Activated CD4-positive, alpha-beta T cell treated with anti-CD3 and anti-CD28 coated beads for 4 hours (primary cell): ENCODE measurements around the gene VRTN.
"Not testable (repeated sequence)": the region's sequence is repeated elsewhere in the genome, so short reads cannot be mapped to it uniquely, and the experiment has no call there.

Experiments used
- DNase-seq, 2 donors: peaks; one replicate each; pipeline ENCODE4 v3.0.0-alpha.2; 2020

VRTN gene

DNA sequence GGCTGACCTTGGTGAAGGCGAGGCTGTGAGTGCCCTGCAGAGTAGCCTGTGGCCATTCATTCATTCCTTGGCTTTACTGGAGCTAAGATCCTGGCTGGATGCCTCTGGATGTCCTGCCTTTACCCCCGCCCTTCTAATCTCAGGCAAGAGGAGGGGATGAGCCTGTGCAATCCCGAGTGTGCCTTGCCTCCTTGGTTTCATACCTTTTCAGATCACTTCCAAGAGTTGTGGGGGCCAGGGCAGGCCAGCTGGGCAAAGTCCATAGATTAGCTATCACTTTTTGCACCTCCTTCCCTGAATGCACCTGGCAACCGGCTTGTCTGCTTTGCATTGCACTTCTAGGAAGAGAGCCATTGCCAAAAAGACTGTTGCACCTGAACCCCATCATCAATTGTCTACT lies 1.5 kb downstream of the VRTN start:
- DNase-seq = no peak

DNA sequence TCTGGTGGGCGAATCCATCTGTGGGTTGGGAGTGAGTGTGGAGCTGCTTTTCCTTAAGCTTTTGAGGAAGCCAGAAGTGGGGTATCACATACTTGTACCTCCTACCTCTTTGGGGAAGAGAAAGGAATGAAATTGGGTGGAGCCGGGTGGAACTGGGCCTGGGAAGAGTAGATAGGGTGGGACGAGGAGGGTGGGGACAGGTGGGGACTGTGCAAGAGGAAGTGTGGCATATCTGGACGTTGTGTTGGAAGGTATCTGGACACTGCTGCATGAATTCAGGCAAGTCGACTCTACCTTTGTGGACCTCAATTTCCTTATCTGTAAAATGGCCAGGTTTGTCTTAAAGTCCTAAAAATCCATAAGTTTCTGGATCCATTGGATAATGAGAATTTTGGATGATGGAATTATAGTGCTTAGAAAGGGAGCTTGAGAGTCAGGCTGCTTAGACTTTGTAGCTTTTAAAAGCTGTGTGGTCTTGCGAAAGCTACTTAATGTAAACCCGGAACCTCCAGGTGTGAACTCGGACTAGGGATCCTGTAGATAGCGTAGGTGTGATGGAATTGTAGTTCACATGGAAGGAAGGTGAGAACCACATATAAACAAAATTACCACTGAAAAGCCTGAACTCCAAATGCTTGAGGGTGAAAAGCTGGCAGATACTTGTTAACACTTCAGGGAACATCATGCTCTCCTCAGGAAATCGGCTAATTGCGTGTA lies 2.1 kb downstream of the VRTN start:
- no peak for DNase-seq

DNA sequence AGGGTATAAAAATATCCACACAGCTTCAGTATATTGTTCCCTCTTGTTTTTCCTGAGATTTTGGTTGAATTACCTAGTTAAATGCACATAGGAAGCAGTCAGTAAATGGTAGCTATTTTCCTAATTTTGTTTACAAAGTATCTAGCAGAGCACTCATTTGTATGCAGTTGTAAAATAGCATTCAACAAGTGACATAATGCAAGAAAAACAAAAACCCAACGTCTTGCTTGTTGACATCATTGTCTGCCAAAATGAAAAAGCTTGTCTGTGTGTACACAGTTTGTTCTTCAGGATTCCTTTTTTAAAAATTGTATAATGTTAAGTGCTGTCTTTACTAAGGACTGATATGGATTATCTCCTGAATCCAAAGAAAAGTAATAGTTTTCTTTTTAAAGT lies 2.7 kb downstream of the VRTN start:
- no peak for DNase-seq

DNA sequence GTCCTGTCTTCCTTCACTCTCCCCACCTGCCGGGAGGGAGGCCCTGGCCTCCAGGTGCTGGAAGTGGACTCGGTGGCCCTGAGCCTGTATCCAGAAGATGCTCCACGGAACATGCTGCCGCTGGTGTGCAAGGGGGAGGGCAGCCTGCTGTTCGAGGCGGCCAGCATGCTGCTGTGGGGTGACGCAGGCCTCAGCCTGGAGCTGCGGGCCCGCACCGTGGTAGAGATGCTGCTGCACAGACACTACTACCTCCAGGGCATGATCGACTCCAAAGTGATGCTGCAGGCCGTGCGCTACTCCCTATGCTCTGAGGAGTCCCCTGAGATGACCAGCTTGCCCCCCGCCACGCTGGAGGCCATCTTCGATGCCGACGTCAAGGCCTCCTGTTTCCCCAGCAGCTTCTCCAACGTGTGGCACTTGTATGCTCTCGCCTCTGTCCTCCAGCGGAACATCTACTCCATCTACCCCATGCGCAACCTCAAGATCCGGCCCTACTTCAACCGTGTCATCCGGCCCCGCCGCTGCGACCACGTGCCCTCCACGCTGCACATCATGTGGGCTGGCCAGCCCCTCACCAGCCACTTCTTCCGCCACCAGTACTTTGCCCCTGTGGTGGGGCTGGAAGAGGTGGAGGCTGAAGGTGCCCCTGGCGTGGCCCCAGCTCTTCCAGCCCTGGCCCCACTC lies 8.8 kb downstream of the VRTN start:
- DNase-seq = no peak

DNA sequence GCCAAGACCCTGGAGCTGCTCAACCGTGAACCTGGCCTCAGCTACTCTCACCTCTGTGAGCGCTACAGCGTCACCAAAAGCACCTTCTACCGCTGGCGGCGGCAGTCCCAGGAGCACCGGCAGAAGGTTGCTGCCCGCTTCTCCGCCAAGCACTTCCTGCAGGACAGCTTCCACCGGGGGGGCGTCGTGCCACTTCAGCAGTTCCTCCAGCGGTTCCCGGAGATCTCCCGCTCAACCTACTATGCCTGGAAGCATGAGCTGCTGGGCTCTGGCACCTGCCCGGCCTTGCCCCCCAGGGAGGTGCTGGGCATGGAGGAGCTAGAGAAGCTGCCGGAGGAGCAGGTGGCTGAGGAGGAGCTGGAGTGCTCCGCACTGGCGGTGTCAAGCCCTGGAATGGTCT lies 9.3 kb downstream of the VRTN start:
- no peak for DNase-seq

DNA sequence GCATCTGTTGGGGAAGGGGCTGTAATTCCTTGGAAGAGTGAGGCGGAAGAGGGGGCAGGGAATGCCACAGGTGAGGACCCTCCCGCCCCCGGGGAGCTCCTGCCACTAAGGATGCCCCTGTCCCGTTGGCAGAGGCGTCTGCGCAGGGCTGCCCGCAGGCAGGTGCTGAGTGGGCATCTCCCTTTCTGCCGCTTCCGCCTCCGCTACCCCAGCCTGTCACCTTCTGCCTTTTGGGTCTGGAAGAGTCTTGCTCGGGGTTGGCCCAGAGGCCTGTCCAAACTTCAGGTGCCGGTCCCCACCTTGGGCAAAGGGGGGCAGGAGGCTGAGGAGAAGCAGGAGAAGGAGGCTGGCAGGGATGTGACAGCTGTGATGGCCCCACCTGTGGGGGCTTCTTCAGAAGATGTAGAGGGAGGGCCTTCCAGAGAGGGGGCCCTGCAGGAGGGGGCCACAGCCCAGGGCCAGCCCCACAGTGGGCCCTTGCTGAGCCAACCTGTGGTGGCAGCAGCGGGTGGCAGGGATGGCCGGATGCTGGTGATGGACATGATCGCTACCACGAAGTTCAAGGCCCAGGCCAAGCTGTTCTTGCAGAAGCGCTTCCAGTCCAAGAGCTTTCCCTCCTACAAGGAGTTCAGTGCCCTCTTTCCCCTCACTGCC lies 10.0 kb downstream of the VRTN start:
- no peak for DNase-seq

DNA sequence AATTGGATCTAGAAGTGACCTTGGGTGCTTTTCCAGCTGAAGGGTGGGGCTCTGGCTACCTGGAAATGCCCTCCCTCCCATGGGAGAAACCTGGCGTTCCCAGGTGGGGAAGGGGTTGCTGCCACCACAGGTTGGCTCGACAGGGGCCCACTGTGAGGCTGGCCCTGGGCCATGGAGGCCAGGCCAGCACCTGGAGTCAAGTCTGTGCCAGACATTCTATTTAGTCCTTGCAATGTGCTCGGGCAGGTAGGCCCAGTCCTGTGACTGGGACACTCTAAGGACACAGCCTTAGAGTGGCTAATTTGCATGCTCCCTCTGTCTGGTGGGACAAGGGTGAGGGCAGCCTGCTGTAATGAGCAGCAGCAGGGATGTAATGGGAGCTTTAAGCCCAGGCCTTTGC lies 11.9 kb downstream of the VRTN start:
- DNase-seq = no peak

DNA sequence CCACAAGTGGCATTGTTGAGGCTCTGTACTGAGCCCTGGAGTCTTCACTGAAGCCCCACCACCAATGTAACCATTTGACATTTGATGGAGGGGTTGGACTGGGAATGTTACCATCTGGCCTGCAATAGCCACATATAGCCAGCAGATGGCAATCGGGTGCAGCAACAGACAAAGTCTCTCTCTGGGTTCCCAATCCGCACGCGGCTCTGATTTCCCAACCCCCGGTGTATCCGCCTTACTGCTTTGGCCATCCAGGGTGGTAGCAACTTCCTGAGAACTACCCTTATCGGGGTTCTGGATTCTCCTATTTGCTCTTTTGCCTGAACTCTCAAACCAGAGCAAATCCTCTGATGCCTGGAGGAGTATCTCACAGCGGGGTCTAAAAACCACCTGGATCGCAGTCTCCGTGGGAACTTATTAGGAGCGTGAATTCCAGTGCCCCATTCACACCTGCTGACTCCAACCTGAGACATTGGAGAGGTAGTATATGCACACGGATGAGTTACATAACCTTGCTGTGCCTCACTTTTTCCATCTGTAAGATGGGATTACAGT lies 14.2 kb downstream of the VRTN start:
- DNase-seq = peak; percentile 52 to 66

DNA sequence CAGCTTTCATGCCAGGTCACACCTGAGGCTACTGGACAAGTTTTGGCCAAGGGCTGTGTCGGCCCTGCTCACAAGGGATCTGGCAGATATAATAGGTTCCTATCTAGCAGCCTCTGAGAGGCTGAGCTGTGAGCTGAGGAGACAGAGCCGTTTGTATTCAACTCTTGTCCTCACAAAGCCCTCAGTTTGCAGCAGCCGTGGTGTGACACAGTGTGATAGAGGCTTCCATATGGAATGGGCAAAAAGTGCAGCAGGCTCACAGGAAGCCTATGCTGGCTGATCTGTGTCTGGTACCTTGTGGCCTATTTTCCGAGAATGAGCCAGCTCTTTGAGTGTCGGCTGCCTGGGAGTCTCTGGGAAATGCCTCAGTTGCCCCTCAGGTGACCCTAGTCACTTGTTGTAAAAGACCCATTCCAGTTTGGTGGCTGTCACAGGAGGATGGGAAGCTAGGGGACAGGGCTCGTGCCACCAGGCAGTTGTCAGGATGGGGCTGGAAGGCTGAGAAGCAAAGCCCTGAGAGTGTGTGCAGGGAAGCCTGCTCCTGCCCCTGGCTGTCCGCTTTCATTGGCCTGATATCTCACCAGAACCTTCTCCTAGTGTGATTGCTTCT lies 16.1 kb downstream of the VRTN start:
- DNase-seq = no peak

DNA sequence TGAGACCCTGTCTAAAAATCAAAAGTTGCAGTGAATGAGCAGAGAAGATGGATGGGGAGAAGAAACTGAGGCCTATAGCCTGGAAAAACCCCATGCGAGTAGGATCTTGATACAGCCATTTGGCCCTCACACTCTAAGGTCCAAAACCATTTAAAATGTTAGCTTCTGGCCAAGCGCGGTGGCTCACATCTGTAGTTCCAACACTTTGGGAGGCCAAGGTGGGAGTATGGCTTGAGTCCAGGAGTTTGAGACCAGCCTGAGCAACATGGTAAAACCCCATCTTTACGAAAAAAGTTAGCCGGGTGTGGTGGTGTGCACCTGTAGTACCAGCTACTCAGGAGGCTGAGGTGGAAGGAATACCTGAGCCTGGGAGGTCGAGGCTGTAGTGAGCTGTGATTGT lies 19.8 kb downstream of the VRTN start:
- no peak for DNase-seq

DNA sequence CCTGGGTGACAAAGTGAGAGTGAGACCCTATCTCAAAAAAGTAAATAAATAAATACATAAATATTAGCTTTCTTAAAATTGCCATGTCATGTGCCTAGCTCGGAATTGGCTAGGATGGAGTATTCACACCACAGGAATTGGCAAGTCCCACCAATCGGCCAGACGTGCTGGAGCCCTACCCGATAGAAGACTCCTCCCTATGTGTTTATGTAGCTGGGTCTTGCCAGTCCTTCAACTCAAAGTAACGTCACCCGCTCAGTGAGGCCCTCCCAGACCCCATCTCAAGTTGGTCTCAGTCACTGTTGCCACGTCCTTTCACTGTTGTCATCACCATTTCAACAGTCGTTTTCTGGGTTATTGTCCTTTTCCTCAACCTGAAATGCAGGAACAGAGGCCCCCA lies 20.2 kb downstream of the VRTN start:
- DNase-seq = no peak

DNA sequence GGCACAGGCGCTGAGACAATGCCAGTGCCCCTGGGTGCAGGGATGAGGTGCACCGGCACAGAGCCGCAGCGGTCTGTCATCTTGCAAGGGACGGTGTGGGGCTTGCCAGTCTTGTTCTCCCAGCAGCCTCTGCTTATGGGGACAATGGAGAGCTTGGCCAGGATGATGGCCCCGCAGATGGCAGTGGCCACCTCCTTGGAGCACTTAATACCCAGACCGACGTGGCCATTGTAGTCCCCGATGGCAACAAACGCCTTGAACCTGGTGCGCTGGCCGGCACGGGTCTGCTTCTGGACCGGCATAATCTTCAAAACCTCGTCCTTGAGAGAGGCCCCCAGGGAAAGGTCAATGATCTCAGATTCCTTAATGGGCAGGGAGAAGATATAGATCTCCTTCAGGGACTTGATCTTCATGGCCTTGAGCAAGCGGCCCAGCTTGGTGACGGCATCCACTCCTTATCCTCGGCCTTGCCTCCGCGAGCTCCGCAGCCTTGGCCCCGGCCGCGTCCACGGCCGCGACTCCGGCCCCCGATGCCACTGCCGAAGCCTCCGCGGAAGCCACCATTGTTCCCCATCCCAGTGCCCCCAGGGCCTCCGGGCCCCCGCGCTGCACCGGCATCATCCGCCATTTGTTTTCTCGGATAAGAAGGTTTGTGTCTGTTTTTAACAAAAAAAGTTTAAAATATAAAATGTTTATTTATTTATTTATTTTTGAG lies 29.9 kb downstream of the VRTN start:
- DNase-seq = no peak

DNA sequence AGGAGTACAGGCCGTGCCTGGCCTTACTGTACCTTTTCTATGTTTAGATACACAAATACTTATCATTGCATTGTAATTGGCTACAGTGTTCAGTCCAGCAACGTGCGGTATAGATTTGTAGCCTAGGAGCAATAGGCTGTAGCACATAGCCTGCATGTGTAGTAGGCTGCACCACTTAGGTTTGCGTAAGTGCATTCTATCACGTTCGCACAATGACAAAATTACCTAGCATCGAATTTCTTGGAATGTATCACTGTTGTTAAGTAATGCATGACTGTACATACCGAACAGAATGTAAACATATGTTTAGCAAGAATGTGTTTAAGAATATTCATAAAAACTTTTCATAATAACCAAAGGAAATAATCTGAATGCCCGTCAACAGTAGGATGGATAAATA lies 31.9 kb downstream of the VRTN start:
- DNase-seq = no peak

DNA sequence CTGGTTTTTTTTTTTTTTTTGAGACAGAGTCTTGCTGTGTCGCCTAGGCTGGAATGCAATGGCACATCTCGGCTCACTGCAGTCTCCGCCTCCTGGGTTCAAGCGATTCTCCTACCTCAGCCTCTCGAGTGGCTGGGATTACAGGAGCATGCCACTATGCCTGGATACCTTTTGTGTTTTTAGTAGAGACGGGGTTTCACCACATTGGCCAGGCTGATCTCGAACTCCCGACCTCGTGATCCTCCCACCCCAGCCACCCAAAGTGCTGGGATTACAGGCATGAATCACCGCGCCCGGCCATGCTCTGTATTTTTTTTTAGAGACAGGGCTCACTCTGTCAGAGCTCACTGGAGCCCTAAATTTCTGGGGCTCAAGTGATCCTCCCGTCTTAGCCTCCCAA lies 32.6 kb downstream of the VRTN start:
- DNase-seq = no peak

DNA sequence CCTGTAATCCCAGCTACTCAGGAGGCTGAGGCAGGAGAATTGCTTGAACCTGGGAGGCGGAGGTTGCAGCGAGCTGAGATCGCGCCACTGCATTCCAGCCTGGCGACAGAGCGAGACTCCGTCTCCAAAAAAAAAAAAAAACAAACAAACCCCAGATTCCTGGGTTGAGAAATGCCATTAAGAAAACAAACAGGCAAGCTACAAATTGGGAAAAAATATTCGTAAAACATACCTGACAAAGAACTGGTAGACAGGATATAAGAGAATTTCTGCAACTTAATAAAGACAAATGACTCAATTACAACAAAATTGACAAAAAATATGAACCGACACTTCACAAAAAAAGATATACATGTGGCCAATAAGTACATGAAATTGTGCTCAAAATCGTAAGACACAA lies 33.3 kb downstream of the VRTN start:
- DNase-seq = not testable (repeated sequence)

DNA sequence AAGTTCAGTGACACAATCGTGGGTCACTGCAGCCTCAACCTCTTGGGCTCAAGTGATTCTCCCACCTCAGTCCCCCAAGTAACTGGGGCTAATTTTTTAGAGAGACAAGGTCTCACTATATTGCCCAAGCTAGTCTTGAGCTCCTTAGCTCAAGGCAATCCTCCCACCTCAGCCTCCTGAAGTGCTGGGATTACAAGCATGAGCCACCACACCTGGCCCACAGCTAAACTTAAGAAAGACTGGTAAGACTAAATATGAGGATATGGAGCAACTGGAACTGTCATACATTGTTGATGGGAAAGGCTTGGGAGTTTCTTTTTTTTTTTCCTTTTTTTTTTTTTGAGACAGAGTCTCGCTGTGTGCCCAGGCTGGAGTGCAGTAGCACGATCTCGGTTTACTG lies 34.0 kb downstream of the VRTN start:
- DNase-seq = no peak

DNA sequence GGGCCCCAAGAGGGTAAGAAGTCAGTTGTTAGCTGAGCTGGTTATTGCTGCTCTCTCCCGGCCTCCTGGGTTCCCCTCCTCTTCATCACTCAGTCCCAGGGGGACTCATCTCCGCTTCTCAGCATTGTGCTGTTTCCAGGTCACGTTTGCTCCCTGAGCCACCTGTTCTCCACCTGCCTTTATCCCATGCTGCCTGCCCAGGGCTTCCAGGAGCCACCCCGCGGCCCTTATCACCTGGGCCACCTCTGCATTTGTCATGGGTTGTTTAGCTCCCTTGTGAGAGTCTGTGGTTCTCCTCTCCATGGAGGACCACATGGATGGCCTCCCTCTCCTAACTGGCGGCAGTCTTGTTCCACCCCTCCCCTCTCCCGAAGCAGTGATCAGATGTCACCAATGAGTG lies 41.7 kb downstream of the VRTN start:
- DNase-seq = no peak

DNA sequence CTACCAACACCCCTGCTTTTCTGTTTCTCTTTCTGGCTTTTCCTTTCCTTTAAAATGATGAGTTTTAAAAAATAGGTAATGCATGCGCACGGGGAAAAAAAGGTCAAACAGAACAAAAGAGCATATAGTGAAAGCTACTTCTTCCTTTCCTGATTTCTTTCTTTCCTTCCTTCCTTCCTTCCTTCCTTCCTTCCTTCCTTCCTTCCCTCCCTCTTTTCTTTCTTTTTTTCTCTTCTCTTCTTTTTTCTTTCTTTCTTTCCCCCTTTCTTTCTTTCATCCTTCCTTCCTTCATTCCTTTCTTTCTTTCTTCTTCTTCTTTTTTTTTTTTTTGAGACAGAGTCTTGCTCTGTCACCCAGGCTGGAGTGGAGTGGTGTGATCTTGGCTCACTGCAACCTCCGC lies 42.2 kb downstream of the VRTN start:
- DNase-seq = not testable (repeated sequence)

DNA sequence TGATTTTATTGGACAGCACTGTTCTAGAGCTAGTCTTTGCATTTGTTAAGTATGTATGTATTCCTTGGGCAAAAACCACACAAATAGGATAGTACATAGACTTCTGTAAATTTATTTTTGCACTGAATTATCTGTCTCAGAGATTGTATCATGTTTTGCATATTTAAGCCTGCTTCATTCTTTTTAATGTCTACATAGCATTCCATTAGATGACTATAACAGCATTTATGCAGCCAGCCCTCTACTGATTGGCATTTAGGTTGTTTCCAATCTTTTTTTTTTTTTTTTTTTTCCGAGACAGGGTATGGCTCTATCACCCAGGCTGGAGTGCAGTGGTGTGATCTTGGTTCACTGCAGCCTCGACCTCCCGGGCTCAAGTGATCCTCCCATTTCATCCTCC lies 43.2 kb downstream of the VRTN start:
- DNase-seq = no peak

DNA sequence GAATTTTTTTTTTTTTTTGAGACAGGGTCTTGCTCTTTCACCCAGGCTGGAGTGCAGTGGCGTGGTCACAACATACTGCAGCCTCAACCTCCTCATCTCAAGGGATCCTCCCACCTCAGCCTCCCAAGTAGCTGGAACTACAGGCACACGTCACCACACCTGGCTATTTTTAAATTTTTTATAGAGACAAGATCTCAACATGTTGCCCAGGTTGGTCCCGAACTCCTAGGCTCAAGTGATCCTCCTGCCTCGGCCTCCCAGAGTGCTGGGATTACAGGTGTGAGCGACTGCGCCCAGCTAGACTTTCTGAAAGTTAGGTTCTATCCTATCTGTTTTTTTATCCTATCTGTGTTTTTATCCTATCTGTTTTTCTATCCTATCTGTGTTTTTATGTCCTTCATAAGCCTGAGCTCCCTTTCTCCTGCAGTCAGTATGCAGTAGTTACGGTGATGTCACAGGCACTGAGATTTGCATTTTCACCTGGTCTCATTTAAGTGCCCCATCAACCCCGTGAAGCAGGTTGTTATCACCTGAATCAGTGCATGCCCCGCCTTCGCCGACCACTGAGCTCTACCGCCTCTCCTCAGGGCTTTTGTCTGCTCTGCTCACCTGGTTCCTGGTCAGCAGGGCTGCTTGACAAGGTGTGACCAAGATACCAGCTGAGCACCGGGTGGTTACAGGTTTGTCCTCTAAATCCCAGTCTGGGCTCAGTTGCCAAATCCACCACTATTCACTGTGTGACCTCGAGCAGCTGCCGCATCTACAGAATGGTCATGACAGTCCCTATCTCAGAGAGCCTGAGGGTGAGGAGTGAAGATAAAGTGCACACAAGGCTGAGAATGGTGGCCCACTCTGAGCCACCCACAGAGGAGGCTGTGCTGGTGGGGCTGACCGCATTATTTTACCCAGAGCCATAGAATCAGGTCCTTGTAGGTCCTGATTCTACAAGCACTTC lies 44.6 kb downstream of the VRTN start:
- DNase-seq = no peak

DNA sequence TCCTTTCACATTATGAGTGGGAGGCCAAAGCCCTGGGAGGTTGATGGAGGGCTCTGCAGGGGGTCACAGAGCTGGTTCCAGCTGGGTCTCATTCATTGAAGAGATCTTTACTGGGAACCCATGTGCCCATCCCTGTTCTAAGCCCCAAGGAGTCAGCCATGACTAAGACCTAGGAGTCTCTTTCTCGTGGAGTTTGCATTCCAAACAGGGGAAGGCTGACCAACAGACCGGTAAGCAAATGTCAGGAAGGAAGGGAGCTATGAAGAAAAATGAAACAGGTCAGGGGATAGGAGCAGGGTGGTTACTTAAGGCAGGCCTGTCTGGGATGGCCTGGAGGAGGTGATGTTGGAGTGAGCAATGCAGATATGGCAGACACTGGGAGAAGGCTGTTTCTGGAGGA lies 46.3 kb downstream of the VRTN start:
- no peak for DNase-seq

DNA sequence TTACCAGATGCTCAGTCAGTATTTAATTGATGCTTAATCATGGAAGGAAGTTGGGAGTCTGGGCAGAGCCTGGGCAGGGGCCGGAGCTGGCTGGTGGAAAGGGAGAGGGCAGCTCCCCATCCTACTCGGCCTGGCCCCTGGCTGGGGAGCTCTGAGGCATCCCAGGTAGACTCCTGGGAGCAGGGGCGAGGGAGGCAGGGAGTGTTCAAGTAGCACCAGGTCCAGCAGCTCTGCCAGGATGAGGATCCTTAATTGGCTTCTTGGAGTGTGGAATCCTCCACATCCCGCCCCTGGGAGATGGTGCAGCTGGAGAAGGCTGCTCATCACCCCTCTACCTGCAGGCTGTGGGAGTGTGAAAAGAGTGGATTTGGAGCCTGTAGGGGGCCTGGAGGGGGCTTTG lies 46.8 kb downstream of the VRTN start:
- no peak for DNase-seq
